GM10847 (cell line): Measurements from ENCODE around the gene TASOR2.

Source experiments
- POLR2A ChIP-seq: IDR thresholded peaks from 2 replicates; pipeline ENCODE4 v1.6.1; 2011; ENCODE audit not compliant: insufficient read length; ENCODE audit errors: extremely low read depth

Gene TASOR2

DNA sequence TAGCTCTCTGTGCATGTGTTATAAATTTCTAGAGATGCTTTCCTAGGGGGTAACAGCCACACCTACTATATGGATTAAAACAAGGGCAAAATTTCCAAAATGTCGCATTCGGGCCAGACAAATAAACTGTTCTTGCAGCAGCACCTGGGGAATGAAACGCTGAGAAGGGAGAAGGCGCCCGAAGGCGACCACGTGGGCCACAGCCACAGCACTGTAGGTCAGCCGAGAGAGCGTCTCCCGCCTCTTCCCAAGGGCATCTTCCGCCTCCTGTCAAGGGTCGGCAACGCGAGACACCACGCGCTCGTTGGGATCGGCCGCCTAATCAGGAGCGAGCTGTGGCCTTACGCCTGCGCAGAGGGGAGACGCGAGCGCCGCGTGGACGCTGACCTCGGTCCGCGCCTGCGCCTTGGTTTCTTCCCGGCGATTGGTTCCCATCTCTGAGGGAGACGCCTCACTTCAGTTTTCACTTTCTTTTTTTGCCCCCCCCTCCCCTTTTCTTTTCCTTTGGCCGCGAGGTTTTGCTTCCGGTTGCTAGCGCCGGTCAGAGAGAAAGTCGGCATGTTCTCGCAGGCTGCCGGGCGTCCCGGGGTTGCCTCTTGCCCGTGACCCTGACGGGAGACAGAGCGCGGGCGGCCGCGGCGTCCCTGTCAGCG, at the start of gene TASOR2:
TSS of gene TASOR2 (plus strand) at position 521 of the 653 bp plus-strand sequence. CDS start 35,805 bp downstream, outside the sequence.
- TF ChIP-seq POLR2A, result peak; percentile 54

DNA sequence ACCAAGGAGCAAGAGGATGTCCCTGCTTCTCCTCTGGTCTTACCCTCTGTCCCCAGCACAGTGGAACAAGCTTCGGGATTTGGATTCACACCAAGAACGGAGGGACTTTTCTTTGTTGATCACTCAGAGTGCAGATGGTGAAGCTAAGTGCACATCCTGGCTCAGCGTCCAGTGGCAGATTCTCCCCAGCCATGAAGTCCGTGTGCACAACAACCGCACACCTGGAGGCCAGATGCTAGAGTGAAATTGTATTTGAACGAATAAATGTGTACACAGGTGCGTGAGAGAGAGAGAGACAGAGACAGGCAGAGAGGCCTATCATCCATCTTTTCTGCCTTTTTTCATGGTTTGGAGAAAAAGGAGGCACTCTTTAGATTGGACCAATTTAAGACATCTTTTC, 49.7 kb upstream of the TASOR2 start:
- no peak for TF ChIP-seq POLR2A

- no peak for TF ChIP-seq POLR2A
These were observed 46.1 kb upstream of the TASOR2 start for GRCh38 chr10:5638494-5638893.

DNA sequence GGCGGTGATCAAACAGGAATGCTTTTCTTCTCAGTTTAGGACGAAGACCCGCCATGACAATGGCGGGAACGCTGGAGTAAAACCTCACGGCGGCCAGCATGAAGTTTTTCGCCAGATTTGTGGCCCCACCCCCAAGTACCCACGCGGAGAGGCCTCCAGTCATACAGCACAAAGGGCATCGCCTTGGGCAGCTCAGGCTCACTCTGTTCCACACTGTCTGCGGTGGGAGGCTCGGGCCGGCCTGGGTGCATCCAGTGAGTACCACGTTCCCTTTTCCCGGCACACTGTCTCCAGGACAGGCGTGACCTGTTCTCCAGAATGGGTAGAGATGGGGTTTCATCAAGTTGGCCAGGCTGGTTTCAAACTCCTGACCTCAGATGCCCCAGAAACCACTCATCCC, 45.6 kb upstream of the TASOR2 start:
- TF ChIP-seq POLR2A, result no peak

GRCh38 chr10:5640036-5640435, 44.6 kb upstream of the TASOR2 start:
- no peak for TF ChIP-seq POLR2A

- TF ChIP-seq POLR2A, result no peak
These were observed 44.1 kb upstream of the TASOR2 start for GRCh38 chr10:5640501-5640900.

GRCh38 chr10:5641501-5641900, 43.1 kb upstream of the TASOR2 start:
- no peak for TF ChIP-seq POLR2A

DNA sequence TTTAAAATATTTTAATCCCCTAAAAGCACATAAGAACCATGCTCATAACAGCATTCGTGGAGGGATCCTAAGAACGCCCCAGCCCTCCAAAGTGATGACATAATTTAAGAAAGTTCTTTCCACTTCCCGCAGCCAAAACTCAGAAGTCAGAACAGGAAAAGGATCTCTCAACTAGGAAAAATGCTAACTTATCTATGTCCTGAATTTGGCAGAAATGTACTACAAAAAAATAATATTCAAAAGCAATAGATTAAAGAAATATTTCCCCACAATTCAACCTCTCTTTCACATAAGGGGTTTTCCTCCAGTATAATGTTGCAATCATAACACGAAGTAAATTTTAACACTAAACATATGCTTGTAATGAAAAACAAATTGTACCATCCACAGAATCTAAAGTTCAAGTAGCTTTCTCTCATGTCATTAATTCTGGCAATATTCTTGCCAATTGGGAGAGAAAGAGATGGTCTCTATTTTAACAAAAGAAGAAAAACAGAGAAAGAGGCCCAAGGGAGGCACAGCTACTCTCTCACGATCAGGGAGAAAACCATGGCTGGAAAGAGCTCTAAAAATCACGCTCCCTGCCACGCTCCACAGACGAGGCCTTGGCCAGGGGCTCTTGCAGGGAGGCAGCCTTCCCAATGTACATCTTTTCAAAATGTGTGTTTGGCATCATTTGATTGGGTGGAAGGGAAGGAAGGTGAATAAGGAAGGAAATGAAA, 41.1 kb upstream of the TASOR2 start:
- no peak for TF ChIP-seq POLR2A

DNA sequence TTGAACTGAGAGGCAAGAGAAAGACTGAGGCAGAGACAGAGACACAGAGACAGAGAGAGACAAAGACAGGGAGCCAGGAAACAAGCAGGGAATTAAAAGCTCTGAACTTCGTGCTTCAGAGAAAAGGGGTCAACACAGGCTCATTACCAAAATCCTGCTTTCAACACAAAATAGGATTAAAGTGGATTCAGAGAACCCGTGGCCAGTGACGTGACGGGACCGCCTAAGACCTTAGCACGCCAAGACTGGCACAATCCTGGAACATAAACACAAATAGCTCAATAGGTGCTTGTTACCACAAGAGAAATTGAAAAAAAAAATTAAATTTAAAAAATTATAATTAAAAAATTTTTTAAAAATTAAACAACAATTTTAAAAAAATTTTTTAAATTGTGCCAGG, 39.7 kb upstream of the TASOR2 start:
- no peak for TF ChIP-seq POLR2A

GRCh38 chr10:5645375-5645774, 39.3 kb upstream of the TASOR2 start:
- no peak for TF ChIP-seq POLR2A

- TF ChIP-seq POLR2A, result no peak
These were observed 38.6 kb upstream of the TASOR2 start for GRCh38 chr10:5645944-5646617.

DNA sequence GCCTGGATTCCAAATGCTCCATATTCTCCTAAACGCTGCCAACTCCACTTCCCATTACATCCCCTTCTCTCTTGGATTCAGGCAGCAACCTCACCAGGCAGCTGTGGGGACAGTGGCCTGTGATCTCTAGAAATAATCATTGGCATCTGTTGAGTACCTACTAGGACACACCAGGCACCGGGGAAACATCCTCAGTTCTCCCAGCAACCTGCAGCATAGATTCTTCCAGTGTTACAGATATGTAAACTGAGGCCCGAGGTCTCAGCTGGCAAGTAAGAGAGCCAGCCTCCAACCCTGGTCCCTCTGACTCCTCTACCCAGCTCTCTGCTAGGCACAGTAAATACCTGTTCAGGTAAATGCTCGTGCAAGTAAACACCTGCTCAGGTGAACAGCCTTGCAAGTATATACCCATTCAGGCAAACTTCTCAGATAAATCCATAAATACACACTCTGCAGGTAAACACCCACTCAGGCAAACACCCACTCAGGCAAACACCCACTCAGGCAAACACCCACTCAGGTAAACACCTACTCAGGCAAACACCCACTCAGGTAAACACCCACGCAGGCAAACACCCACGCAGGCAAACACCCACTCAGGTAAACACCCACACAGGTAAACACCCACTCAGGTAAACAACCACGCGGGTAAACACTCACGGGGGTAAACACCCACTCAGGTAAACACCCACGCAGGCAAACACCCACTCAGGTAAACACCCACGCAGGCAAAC, 37.0 kb upstream of the TASOR2 start:
- TF ChIP-seq POLR2A, result no peak

- no peak for TF ChIP-seq POLR2A
These were observed 35.9 kb upstream of the TASOR2 start for GRCh38 chr10:5648494-5649457.

DNA sequence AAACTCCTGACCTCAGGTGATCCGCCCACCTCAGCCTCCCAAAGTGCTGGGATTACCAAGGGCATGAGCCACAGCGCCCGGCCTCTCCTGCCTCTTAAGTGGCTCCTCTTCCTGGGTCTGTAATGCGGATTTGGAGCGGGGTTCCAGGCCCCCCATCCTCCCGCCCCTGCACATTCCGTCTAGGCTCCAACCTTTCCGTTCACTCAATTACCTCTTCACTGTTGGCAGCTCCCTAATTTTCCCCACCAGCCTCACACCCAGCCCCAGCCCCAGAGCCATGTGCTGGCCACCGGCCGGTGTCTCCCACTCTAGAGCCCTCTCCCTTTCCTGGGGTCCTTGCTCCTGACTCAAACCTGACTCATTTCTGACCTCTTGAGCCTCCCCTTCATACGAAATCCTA, 34.9 kb upstream of the TASOR2 start:
- TF ChIP-seq POLR2A, result no peak
